MG63 (cell line): Measurements from ENCODE around the gene DIAPH2. TPM values are rescaled to one million over a fixed set of nuclear protein-coding genes. Genes with fewer than 3 reads are reported as not detected.

Source experiments
- DNase-seq: peaks from one replicate; pipeline ENCODE4 v3.0.0-alpha.2; 2020
- H3K27me3 ChIP-seq: fragments of 250-450 bp; sonication (Bioruptor Pico); 2 replicates; pipeline ENCODE4 v1.5.1; 2020; ENCODE audit warnings: mild to moderate bottlenecking, moderate library complexity
- H3K36me3 ChIP-seq: fragments of 250-450 bp; sonication (Bioruptor Pico); 2 replicates; pipeline ENCODE4 v1.5.1; 2020; ENCODE audit warnings: mild to moderate bottlenecking, moderate library complexity
- H3K4me3 ChIP-seq: fragments of 250-450 bp; sonication (Bioruptor Pico); 2 replicates; pipeline ENCODE4 v1.5.1; 2020; ENCODE audit warnings: mild to moderate bottlenecking, moderate library complexity
- H3K9me3 ChIP-seq: fragments of 250-450 bp; sonication (Bioruptor Pico); 2 replicates; pipeline ENCODE4 v1.5.1; 2020; ENCODE audit warnings: mild to moderate bottlenecking, moderate library complexity
- total RNA-seq: library from RNA; depleted of rRNA; stranded (reverse); fragments of >200 nt; shearing (Covaris generic); gene quantifications from 2 replicates; pipeline ENCODE4 v1.2.3, GENCODE V29; 2014; ENCODE audit warnings: low replicate concordance

Gene DIAPH2
- total RNA-seq, 1 experiment from 2014 or later, result 8.4 TPM

GRCh38 chrX:96979766-96980165 lies 295.1 kb downstream of the DIAPH2 start:
- Histone ChIP-seq H3K36me3 (no peaks in the 10 kb centered on the region), H3K4me3 (no peak overlapping the region), H3K9me3 (no peaks in the 10 kb centered on the region), H3K27me3 (no peaks in the 10 kb centered on the region)
- DNase-seq, result no peak

DNA sequence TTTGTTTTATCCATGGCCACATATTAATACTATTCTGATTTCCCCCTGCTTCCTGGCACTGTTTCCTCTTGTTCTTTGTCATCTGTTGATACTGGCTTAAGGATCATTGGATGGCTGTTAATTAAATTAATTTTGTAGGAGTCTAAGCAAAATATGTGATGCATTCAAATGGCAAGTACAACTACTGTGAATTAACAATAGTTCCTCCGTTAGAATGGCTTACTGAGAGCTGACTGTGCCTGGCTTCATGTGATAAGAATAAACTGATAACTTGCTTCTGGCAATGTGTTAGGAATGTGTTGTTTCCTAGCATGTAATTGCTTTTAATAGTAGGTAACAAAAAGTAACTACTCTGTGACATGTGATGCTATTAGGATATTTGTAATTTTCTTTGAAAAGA lies 297.5 kb downstream of the DIAPH2 start:
- no peaks in the 10 kb centered on the region for H3K9me3 ChIP-seq
- DNase-seq, result no peak
- no peaks in the 10 kb centered on the region for H3K27me3 ChIP-seq
- H3K36me3 ChIP-seq, result no peaks in the 10 kb centered on the region
- no peak overlapping the region for H3K4me3 ChIP-seq

DNA sequence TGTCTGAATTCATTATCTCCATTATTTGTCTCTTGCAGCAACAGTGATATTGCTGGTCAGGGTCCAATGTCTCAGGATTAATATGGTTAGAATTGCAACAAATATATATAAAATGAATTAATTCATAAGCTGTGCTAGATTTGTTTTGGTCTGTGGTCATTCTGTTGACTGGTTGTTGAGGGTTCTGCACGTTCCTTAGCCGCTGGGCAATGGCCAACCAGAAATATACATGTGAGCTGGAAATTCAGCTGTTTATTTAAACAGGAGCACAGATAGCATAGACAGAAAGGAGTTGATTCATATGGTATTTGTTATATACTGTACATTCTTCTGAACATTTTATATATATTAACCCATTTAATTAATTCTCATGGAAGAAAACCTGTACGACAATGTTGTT lies 299.9 kb downstream of the DIAPH2 start:
- H3K9me3 ChIP-seq, result no peaks in the 10 kb centered on the region
- no peak overlapping the region for H3K4me3 ChIP-seq
- no peak for DNase-seq
- no peaks in the 10 kb centered on the region for H3K27me3 ChIP-seq
- H3K36me3 ChIP-seq, result no peaks in the 10 kb centered on the region

GRCh38 chrX:96985046-96985445 lies 300.4 kb downstream of the DIAPH2 start:
- no peak for DNase-seq

GRCh38 chrX:96987228-96987627 lies 302.6 kb downstream of the DIAPH2 start:
- DNase-seq, result no peak
- no peaks in the 10 kb centered on the region for H3K36me3 ChIP-seq

More at GRCh38 chrX:96985046-96985445, 300.4 kb downstream of the DIAPH2 start:
- Histone ChIP-seq H3K9me3 (no peaks in the 10 kb centered on the region), H3K27me3 (no peaks in the 10 kb centered on the region), H3K4me3 (no peak overlapping the region), H3K36me3 (no peaks in the 10 kb centered on the region)

DNA sequence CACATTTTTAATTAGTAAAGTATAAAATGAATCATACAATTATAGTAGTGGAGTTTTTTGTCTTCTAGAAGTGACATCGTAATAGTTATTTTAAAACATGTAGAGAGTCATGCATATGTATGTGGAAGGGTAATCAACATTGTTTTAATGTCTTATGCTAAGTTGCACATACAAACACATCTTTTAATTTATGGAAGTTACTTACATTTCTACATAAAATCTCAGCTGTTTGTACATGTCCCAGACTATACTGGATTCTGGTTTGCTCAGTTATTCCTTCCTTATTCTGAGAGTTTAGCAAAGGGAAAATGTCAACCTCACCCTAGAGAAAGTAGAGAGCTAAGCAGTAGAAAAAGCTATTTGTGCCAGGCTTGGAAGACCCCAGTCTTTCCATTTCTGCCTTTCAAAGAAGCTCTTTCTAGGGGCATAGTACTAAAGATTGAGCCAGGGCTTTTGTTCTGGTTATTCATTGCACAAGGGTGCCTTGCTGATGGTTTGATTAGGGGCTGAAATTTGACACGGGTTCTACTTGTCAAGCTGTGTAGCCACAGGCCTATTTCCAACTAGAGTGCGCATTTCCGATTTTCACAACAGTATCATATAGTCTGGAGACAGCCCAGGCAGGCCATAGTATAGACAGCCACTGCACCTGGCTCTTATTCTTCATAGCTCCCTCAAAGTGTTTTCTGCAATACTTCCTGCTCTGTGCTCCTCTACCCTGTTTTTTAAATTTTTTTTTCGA lies 305.4 kb downstream of the DIAPH2 start:
- no peaks in the 10 kb centered on the region for H3K36me3 ChIP-seq
- no peak for DNase-seq
- H3K4me3 ChIP-seq, result no peak overlapping the region
- no peaks in the 10 kb centered on the region for H3K9me3 ChIP-seq
- H3K27me3 ChIP-seq, result no peaks in the 10 kb centered on the region

More at GRCh38 chrX:96987228-96987627, 302.6 kb downstream of the DIAPH2 start:
- no peaks in the 10 kb centered on the region for H3K27me3 ChIP-seq
- H3K9me3 ChIP-seq, result no peaks in the 10 kb centered on the region
- H3K4me3 ChIP-seq, result no peak overlapping the region

GRCh38 chrX:96994093-96994492 lies 309.5 kb downstream of the DIAPH2 start:
- Histone ChIP-seq H3K4me3 (no peak overlapping the region), H3K9me3 (no peaks in the 10 kb centered on the region), H3K36me3 (no peaks in the 10 kb centered on the region), H3K27me3 (no peaks in the 10 kb centered on the region)
- no peak for DNase-seq

DNA sequence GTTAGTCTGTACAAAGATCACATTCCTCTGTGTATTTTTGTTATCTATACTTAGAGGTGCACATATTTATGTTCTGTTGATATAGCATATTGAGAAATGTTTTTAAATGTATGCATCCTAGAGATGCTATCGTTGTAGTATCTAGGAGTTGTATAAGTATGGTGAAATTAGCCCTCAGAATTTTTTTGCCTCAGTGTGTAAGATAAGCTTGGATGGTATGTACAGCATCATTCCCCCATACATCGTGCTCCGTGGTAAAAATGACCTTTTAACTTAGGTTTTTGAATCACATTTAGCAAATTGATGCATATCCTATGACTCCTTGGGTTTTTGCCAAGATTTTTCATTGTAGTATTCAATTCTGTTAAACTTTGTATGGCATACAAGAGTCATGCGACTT lies 312.6 kb downstream of the DIAPH2 start:
- no peaks in the 10 kb centered on the region for H3K36me3 ChIP-seq
- no peaks in the 10 kb centered on the region for H3K9me3 ChIP-seq
- no peak for DNase-seq
- H3K27me3 ChIP-seq, result no peaks in the 10 kb centered on the region
- no peak overlapping the region for H3K4me3 ChIP-seq

GRCh38 chrX:97000682-97001368 lies 316.2 kb downstream of the DIAPH2 start:
- no peak for DNase-seq
- no peak overlapping the region for H3K4me3 ChIP-seq
- no peaks in the 10 kb centered on the region for H3K27me3 ChIP-seq
- no peaks in the 10 kb centered on the region for H3K36me3 ChIP-seq
- no peaks in the 10 kb centered on the region for H3K9me3 ChIP-seq

- Histone ChIP-seq H3K27me3 (no peaks in the 10 kb centered on the region), H3K36me3 (no peaks in the 10 kb centered on the region), H3K9me3 (no peaks in the 10 kb centered on the region), H3K4me3 (no peak overlapping the region)
- DNase-seq, result no peak
Measured at GRCh38 chrX:97006167-97006566, 321.5 kb downstream of the DIAPH2 start.

DNA sequence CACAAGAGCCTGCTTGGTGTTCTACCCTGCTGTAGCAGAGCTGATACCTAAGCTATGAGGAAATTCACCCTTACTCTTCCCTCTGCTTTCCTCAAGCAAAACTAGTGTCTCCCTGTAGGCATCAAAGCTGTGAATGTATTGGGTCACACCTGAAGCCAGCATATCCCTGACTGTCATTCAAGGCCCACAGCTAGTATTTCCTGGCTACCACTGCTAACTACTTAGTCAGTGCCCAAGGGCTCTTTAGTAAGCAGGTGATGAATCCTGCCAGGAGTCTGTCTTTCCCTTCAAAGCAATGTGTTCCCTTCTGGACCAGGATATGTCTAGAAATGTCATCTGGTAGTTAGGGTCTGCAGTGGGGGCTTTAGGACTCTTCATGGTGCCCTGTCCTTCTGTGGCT lies 324.7 kb downstream of the DIAPH2 start:
- H3K4me3 ChIP-seq, result no peak overlapping the region
- H3K27me3 ChIP-seq, result no peaks in the 10 kb centered on the region
- DNase-seq, result no peak

GRCh38 chrX:97011540-97011939 lies 326.9 kb downstream of the DIAPH2 start:
- no peak for DNase-seq
- H3K4me3 ChIP-seq, result no peak overlapping the region
- no peaks in the 10 kb centered on the region for H3K27me3 ChIP-seq
- H3K9me3 ChIP-seq, result no peaks in the 10 kb centered on the region
- H3K36me3 ChIP-seq, result no peaks in the 10 kb centered on the region

More for the DNA sequence above, 324.7 kb downstream of the DIAPH2 start:
- H3K36me3 ChIP-seq, result no peaks in the 10 kb centered on the region
- no peaks in the 10 kb centered on the region for H3K9me3 ChIP-seq

GRCh38 chrX:97016106-97016505 lies 331.5 kb downstream of the DIAPH2 start:
- no peak for DNase-seq
- H3K9me3 ChIP-seq, result no peaks in the 10 kb centered on the region
- no peak overlapping the region for H3K4me3 ChIP-seq
- no peaks in the 10 kb centered on the region for H3K27me3 ChIP-seq
- no peaks in the 10 kb centered on the region for H3K36me3 ChIP-seq

DNA sequence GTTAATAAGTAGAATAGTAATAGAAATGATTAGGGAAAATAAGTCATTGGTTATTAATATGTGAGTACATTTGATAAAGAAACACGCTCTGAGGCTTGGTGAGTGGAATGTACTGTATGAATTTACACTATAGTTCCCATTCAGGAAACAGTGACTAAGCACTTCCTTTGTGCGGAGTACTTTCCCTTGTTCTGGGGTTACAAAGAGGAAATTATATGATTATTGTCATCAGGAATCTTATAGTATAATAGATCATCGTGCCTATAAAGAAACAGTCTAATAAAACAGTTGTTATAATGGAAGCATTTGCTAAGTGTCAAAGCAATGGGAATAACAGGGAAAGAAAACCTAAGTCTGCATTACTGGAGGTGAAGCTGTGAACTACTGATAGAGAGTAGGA lies 337.0 kb downstream of the DIAPH2 start:
- no peak for DNase-seq

DNA sequence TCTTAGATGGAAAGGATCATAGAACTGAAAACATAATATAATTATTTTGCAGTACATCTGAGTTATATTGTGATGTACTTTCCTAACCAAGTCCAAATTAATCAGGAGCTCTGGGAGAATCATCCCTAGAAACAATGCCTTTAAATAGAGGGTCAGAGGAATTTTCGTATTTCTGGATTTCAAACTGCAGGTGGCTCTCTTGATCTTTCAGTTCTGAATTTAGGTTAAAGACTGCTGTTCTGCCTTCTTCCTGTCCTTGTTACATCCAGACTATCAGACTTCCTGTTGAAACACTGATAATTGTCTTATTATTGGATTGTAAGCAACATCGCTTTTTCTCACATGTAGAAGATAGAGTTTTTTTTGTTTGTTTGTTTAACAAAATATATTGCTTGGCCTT lies 341.8 kb downstream of the DIAPH2 start:
- no peak overlapping the region for H3K4me3 ChIP-seq
- H3K36me3 ChIP-seq, result no peaks in the 10 kb centered on the region
- DNase-seq, result no peak
- no peaks in the 10 kb centered on the region for H3K27me3 ChIP-seq
- H3K9me3 ChIP-seq, result no peaks in the 10 kb centered on the region

More for the DNA sequence above, 337.0 kb downstream of the DIAPH2 start:
- Histone ChIP-seq H3K27me3 (no peaks in the 10 kb centered on the region), H3K4me3 (no peak overlapping the region), H3K36me3 (no peaks in the 10 kb centered on the region), H3K9me3 (no peaks in the 10 kb centered on the region)

- Histone ChIP-seq H3K27me3 (no peaks in the 10 kb centered on the region), H3K4me3 (no peak overlapping the region), H3K36me3 (no peaks in the 10 kb centered on the region), H3K9me3 (no peaks in the 10 kb centered on the region)
- DNase-seq, result no peak
Measured at GRCh38 chrX:97027384-97027922, 342.8 kb downstream of the DIAPH2 start.

- Histone ChIP-seq H3K9me3 (no peaks in the 10 kb centered on the region), H3K27me3 (no peaks in the 10 kb centered on the region), H3K4me3 (no peak overlapping the region), H3K36me3 (no peaks in the 10 kb centered on the region)
- DNase-seq, result no peak
Measured at GRCh38 chrX:97030463-97030862, 345.8 kb downstream of the DIAPH2 start.

DNA sequence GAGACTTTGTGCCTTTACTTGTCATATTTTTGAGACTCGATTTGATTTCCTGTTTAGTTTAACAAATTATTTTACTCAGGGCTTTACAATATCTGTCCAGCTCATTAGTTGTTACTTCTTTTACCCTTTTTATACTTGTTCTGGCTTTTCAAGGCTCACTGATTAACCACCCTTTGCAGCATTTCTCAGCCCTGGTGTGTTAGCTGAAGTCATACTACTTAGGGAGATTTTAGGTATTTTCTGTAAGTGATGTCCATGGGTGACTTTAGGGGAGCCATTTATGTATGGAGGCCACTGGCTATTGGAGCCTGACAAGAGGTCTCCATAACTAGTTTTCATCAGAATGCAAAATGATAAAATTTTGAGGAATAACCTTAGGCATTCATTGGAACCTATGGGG lies 346.3 kb downstream of the DIAPH2 start:
- Histone ChIP-seq H3K36me3 (no peaks in the 10 kb centered on the region), H3K27me3 (no peaks in the 10 kb centered on the region), H3K9me3 (no peaks in the 10 kb centered on the region), H3K4me3 (no peak overlapping the region)
- DNase-seq, result no peak
